GM23248 (cell line): ENCODE results near the gene CALHM2.

ENCODE experiments used
- EZH2 ChIP-seq: fragments of 200-600 bp; sonication (generic); IDR thresholded peaks from 2 replicates; pipeline ENCODE4 v1.6.1; 2018; ENCODE audit warnings: antibody characterized with exemption, mild to moderate bottlenecking; ENCODE audit not compliant: insufficient read depth, poor library complexity, severe bottlenecking
- EZH2phosphoT487 ChIP-seq: fragments of 200-600 bp; sonication (generic); IDR thresholded peaks from 2 replicates; pipeline ENCODE4 v1.6.1; 2018; ENCODE audit warnings: antibody characterized with exemption, moderate library complexity, mild to moderate bottlenecking, low read depth; ENCODE audit not compliant: insufficient read depth

GRCh38 chr10:103455235-103455634 is 3.1 kb upstream of the CALHM2 start:
- TF ChIP-seq EZH2 (no peak), EZH2phosphoT487 (no peak)
